Measurements from ENCODE around the gene FST. TPM values are rescaled to one million over a fixed set of nuclear protein-coding genes. Genes with fewer than 3 reads are reported as not detected.

Gene FST
- total and polyA plus RNA-seq, 2 of the 13 experiments (the other 11 are each of a cell fraction or from before 2014, with no cell fraction given): 38.6 to 136 TPM

DNA sequence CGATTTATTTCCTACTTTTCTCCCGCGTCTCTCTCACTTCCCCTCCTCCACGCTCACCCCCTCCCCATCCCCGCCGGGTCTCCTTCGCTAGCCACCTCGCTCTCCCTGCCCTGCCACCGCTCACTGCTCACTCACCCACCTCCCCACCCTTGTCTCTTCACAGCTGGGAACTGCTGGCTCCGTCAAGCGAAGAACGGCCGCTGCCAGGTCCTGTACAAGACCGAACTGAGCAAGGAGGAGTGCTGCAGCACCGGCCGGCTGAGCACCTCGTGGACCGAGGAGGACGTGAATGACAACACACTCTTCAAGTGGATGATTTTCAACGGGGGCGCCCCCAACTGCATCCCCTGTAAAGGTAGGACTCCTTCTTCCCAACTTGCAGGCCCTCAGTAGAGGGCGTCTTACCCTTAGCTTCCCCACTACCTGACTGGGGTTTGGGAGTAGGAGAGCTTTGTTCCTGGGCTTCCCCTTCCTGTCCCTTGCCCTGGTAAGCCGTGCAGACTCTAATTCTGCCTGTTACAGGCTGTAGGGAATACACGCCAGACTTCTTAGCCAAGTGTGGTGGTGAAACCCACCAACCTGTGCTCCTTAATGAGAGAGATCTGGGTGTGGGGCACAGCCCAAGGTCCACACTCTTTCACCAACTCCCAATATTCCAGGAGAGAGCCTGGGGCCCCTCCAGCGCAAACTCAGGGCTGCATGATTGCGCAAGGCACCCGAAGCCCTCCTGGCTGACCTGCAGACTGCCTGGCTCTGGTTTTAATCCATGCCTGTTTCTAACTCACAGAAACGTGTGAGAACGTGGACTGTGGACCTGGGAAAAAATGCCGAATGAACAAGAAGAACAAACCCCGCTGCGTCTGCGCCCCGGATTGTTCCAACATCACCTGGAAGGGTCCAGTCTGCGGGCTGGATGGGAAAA is 2.5 kb downstream of the FST start (continued):
- TF ChIP-seq TP53 (CRISPR knock-in tag; conservative IDR thresholded peaks at IDR 0.05) (0 out of 2 replicates have a peak, but pooled peaks have one; percentile 65), NCOA1 (CRISPR knock-in tag; IDR thresholded peaks at IDR 0.05) (0 out of 2 replicates have a peak, but pooled peaks have one; percentile 72), KMT2A (CRISPR knock-in tag; IDR thresholded peaks at IDR 0.05) (peak; percentile 77; the same call in 1 of the 2 replicates), TBL1XR1 (IDR thresholded peaks at IDR 0.05; ENCODE audit: borderline replicate concordance, low read length, partially characterized antibody) (no peak), PHF8 (CRISPR knock-in tag; IDR thresholded peaks at IDR 0.05) (0 out of 2 replicates have a peak, but pooled peaks have one; percentile 26), CENPT (CRISPR knock-in tag; IDR thresholded peaks at IDR 0.05; ENCODE audit: low read depth) (peak; percentile 58; the same call in 1 of the 2 replicates), ZNF530 (CRISPR knock-in tag; IDR thresholded peaks at IDR 0.05; ENCODE audit: low read depth) (no peak), ZNF10 (CRISPR knock-in tag; IDR thresholded peaks at IDR 0.05; ENCODE audit: borderline replicate concordance, low read depth) (no peak), NFRKB (IDR thresholded peaks at IDR 0.05) (no peak), CCDC6 (CRISPR knock-in tag; IDR thresholded peaks at IDR 0.05) (peak; percentile 69; the same call in 1 of the 2 replicates), ZFP90 (CRISPR knock-in tag; IDR thresholded peaks at IDR 0.05; ENCODE audit: borderline replicate concordance) (no peak), FOXC1 (CRISPR knock-in tag; IDR thresholded peaks at IDR 0.05; ENCODE audit: borderline replicate concordance) (peak; percentile 64; the same call in 1 of the 2 replicates), SMAD3 (CRISPR knock-in tag; IDR thresholded peaks at IDR 0.05) (peak; percentile 77; the same call in 1 of the 2 replicates), BHLHE40 (IDR thresholded peaks at IDR 0.05; ENCODE audit: low read length) (peak; percentile 64), ZNF343 (CRISPR knock-in tag; IDR thresholded peaks at IDR 0.05) (no peak), ATF7-NPFF (CRISPR knock-in tag; IDR thresholded peaks at IDR 0.05; ENCODE audit: low read depth) (peak; percentile 68; the same call in 1 of the 2 replicates)
- TF ChIP-seq, protein P1, sequence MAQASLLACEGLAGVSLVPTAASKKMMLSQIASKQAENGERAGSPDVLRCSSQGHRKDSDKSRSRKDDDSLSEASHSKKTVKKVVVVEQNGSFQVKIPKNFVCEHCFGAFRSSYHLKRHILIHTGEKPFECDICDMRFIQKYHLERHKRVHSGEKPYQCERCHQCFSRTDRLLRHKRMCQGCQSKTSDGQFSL (CRISPR knock-in tag; IDR thresholded peaks at IDR 0.05): no peak
- TF ChIP-seq, protein P2, sequence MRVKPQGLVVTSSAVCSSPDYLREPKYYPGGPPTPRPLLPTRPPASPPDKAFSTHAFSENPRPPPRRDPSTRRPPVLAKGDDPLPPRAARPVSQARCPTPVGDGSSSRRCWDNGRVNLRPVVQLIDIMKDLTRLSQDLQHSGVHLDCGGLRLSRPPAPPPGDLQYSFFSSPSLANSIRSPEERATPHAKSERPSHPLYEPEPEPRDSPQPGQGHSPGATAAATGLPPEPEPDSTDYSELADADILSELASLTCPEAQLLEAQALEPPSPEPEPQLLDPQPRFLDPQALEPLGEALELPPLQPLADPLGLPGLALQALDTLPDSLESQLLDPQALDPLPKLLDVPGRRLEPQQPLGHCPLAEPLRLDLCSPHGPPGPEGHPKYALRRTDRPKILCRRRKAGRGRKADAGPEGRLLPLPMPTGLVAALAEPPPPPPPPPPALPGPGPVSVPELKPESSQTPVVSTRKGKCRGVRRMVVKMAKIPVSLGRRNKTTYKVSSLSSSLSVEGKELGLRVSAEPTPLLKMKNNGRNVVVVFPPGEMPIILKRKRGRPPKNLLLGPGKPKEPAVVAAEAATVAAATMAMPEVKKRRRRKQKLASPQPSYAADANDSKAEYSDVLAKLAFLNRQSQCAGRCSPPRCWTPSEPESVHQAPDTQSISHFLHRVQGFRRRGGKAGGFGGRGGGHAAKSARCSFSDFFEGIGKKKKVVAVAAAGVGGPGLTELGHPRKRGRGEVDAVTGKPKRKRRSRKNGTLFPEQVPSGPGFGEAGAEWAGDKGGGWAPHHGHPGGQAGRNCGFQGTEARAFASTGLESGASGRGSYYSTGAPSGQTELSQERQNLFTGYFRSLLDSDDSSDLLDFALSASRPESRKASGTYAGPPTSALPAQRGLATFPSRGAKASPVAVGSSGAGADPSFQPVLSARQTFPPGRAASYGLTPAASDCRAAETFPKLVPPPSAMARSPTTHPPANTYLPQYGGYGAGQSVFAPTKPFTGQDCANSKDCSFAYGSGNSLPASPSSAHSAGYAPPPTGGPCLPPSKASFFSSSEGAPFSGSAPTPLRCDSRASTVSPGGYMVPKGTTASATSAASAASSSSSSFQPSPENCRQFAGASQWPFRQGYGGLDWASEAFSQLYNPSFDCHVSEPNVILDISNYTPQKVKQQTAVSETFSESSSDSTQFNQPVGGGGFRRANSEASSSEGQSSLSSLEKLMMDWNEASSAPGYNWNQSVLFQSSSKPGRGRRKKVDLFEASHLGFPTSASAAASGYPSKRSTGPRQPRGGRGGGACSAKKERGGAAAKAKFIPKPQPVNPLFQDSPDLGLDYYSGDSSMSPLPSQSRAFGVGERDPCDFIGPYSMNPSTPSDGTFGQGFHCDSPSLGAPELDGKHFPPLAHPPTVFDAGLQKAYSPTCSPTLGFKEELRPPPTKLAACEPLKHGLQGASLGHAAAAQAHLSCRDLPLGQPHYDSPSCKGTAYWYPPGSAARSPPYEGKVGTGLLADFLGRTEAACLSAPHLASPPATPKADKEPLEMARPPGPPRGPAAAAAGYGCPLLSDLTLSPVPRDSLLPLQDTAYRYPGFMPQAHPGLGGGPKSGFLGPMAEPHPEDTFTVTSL (CRISPR knock-in tag; IDR thresholded peaks at IDR 0.05; ENCODE audit: borderline replicate concordance): peak; percentile 78
- TF ChIP-seq, protein P3, sequence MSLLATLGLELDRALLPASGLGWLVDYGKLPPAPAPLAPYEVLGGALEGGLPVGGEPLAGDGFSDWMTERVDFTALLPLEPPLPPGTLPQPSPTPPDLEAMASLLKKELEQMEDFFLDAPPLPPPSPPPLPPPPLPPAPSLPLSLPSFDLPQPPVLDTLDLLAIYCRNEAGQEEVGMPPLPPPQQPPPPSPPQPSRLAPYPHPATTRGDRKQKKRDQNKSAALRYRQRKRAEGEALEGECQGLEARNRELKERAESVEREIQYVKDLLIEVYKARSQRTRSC (CRISPR knock-in tag; IDR thresholded peaks at IDR 0.05; ENCODE audit: low read depth): no peak
- TF ChIP-seq, protein P4, sequence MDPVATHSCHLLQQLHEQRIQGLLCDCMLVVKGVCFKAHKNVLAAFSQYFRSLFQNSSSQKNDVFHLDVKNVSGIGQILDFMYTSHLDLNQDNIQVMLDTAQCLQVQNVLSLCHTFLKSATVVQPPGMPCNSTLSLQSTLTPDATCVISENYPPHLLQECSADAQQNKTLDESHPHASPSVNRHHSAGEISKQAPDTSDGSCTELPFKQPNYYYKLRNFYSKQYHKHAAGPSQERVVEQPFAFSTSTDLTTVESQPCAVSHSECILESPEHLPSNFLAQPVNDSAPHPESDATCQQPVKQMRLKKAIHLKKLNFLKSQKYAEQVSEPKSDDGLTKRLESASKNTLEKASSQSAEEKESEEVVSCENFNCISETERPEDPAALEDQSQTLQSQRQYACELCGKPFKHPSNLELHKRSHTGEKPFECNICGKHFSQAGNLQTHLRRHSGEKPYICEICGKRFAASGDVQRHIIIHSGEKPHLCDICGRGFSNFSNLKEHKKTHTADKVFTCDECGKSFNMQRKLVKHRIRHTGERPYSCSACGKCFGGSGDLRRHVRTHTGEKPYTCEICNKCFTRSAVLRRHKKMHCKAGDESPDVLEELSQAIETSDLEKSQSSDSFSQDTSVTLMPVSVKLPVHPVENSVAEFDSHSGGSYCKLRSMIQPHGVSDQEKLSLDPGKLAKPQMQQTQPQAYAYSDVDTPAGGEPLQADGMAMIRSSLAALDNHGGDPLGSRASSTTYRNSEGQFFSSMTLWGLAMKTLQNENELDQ (CRISPR knock-in tag; IDR thresholded peaks at IDR 0.05; ENCODE audit: borderline replicate concordance): no peak

Measured in HepG2 (cell line).